SK-N-MC (cell line): ENCODE measurements around the gene PHKG2.
A peak's percentile ranks its signal among the peaks of the same experiment; 100 is the strongest.

Source experiments
- EZH2 ChIP-seq: fragments of 200-600 bp; sonication (generic); IDR thresholded peaks from one replicate; pipeline ENCODE4 v1.6.1; 2017; ENCODE audit warnings: antibody characterized with exemption
- POLR2AphosphoS5 ChIP-seq: IDR thresholded peaks from 2 replicates; pipeline ENCODE4 v1.6.1; 2012; ENCODE audit warnings: mild to moderate bottlenecking, low read depth, low read length, borderline replicate concordance

DNA sequence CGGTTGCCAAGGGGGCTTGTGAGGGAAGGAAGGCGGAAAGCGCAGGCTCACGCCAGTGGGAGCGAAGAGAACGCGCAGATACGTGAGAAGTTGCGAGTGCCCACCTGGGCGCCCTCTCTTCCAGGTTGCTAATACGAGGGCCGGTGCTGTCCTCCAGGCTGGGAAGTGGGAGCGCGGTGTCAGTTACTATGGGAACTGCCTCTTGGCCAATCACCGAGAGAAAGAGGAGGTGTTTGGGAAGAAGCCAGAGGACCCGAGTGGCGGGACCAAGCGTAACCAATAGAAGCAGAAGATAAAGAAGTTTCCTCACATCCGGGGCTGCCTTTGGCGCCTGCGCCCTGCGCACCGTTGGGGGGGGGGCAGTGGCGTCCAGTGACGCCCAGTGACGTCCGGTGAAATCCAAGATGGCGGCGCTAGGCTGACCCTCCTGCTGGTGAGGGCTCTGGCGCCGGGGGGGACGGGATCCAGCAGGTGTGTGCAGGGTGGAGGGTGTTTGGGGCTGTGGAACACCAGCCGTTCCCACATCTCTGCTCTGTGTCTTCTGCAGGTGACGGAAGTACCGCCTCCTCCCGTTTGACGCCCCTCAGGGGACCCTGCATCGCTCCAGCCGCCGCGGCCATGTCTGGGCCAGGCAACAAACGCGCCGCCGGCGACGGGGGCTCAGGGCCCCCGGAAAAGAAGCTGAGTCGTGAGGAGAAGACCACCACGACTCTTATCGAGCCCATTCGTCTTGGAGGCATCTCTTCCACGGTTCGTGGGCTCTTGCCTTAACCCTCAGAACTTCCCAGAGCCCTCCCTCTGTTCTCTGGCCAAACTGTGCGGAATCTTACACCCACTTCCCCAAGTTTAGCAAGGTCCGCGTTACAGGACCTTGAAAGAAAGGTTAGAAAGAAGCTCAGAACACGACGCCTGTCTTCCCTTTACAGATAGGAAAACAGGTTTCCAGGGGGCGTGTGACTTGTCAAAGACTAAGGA, 14.0 kb downstream of the PHKG2 start, which contains the start of the genes CFAP119 and RNF40:
- TF ChIP-seq POLR2AphosphoS5: peak; percentile 87
- TF ChIP-seq EZH2: no peak
